Measurements from ENCODE around the gene AP4S1.

DNA sequence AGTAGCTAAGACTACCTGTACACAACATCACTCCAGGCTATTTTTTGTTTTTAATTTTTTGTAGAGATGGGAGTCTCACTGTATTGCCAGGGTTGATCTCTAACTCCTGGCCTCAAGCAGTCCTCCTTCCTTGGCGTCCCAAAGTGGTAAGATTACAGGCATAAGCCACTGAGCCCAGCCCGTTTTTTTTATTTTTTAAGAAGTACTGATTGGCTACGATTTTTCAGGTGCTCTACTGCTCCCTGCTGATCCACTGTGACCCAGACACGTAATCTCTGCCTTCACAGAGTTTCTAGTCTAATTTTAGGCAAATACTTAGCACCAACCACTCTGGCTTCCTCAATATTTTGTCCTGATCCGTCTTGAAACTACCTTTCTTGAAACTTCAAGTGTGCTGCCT, 5.0 kb downstream of the AP4S1 start:
- TF ChIP-seq GATA2 (IDR thresholded peaks at IDR 0.05; ENCODE audit: low read depth, low read length), result no peak
- TF ChIP-seq GATA3 (IDR thresholded peaks at IDR 0.05; ENCODE audit: low read depth, low read length), result no peak
